Measurements from ENCODE around the gene RAD23B.
"Not testable (repeated sequence)": the region's sequence is repeated elsewhere in the genome, so short reads cannot be mapped to it uniquely, and the experiment has no call there.

RAD23B gene

DNA sequence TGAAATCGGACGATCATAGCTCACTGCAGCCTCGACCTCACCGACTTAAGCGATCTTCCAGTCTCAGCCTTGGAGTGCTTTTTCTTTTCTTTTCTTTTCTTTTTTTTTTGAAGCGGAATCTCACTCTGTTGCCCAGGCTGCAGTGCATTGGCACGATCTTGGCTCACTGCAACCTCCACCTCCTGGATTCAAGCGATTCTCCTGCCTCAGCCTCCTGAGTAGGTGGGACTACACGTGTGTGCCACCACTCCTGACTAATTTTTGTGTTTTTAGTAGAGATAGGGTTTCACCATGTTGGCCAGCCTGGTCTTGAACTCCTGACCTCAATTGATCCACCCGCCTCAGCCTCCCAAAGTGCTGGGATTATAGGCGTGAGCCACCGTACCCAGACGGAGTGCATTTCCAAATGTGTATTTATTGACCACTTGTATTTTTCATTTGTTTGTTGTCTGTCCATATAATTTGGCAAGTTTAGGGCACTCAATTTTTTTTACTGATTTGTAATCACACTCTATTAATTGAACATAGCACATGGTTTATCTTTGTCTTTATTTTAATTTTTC, 23.2 kb upstream of the RAD23B start:
- not testable (repeated sequence) for H3K4me1 Mint-ChIP-seq, H3K4me3 Mint-ChIP-seq, H3K27me3 Mint-ChIP-seq, H3K27ac Mint-ChIP-seq, H3K9me3 Mint-ChIP-seq, H3K36me3 Mint-ChIP-seq

DNA sequence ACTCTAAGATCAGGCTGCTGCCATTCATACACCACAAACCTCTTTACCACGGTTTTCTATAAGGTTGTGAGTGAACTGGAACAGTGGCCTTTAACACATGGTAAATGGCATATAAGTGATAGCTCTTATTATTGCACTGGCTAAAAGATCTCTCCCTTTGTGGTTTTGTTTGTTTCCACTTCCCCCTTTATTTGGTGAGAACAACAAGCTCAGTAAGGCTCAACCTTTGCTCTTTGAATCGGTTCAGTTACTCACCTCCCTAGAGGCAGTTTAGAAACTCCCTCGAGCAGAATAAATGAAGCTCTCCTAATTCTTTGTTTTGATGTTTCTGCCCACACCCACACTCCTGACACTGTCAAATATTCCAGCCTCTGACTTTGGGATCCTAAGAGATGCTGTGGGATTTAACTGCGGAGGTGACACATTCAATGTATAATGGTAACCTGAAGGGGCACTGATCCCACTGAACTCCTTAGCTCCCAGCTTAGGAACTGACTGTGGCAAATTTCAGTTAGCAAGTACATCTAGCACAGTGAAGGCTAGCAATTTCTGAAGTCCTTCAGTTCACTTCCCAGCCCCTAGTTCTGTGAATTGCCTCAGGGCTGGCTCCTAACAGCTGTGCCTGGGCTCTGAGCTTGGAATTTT, 22.5 kb upstream of the RAD23B start:
- no peaks in the 10 kb centered on the region for H3K4me1 Mint-ChIP-seq
- no peaks in the 10 kb centered on the region for H3K36me3 Mint-ChIP-seq
- H3K9me3 Mint-ChIP-seq: peaks cover 7% of the 10 kb centered on the region
- H3K4me3 Mint-ChIP-seq: no peak overlapping the region
- H3K27me3 Mint-ChIP-seq: no peaks in the 10 kb centered on the region
- no peak overlapping the region for H3K27ac Mint-ChIP-seq

DNA sequence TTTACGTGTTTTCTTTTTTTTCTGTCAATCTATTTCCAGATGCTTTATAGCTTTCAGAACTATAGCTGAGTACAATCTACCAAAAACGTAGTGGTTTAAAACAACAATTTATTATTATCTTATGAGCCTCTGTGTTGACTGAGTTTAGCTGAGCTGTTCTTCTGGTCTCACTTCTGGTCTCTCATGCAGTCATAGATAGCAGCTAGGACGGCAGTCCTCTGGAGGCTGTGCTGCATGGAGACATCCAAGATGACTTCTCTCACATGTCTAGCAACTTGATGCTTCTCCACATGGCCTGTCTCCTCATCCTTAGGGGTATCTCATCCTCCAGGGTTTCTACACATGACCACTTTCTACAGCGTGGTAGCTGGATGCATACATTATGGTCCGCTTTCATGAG, 22.0 kb upstream of the RAD23B start:
- Mint-ChIP-seq H3K36me3 (no peaks in the 10 kb centered on the region), H3K4me1 (no peaks in the 10 kb centered on the region), H3K27ac (no peak overlapping the region), H3K9me3 (peaks cover 7% of the 10 kb centered on the region), H3K27me3 (no peaks in the 10 kb centered on the region), H3K4me3 (no peak overlapping the region)

DNA sequence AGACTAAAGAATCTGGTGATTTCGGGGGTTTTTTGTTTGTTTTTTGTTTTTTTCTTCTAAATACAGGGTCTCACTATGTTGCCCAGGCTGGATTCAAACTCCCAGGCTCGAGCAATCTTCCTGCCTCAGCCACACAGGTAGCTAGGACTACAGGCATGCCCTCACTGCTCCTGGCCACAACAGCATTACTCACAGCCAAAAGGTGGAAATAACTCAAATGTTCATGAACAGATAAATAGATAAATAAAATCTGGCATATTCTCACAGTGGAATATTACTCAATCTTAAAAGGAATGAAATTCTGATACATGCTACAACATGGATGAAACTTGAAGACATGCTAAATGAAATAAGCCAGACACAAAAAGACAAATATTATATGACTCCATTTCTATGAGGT, 19.8 kb upstream of the RAD23B start:
- no peaks in the 10 kb centered on the region for H3K36me3 Mint-ChIP-seq
- no peak overlapping the region for H3K4me3 Mint-ChIP-seq
- peaks cover 7% of the 10 kb centered on the region for H3K9me3 Mint-ChIP-seq
- no peaks in the 10 kb centered on the region for H3K4me1 Mint-ChIP-seq
- no peak overlapping the region for H3K27ac Mint-ChIP-seq
- H3K27me3 Mint-ChIP-seq: peaks cover 1% of the 10 kb centered on the region

DNA sequence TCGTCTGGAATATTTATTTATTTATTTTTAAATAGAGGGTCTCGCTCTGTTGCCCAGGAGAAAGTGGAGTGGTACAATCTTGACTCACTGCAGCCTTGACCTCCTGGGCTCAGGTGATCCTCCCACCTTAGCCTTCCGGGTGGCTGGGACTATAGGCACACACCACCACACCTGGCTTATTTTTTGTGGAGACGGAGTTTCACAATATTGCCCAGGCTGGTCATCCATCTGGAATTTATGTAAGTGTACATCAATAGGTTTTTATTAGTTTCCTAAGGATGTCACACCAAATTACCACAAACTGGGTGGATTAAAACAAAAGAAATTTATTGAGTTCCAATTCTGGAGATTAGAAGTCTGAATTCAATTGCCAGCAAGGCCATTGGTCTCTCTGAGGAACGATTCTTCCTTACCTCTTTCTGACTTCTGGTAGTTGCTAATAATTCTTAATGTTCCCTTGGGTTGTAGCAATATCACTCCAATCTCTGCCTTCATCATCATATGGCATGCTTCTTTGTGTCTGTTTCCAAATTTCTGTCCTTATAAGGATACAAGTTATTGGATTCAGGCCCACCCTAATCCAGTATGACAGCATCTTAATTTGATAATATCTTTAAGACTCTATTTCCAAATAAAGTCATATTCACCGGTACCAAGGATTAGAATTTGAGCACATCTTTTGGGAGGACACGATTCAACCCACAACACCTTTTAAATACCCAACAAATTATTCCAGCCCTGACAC, 16.3 kb upstream of the RAD23B start:
- Mint-ChIP-seq H3K9me3 (peaks cover 7% of the 10 kb centered on the region), H3K27ac (no peak overlapping the region), H3K4me3 (no peak overlapping the region), H3K4me1 (no peaks in the 10 kb centered on the region), H3K36me3 (no peaks in the 10 kb centered on the region), H3K27me3 (peaks cover 1% of the 10 kb centered on the region)

DNA sequence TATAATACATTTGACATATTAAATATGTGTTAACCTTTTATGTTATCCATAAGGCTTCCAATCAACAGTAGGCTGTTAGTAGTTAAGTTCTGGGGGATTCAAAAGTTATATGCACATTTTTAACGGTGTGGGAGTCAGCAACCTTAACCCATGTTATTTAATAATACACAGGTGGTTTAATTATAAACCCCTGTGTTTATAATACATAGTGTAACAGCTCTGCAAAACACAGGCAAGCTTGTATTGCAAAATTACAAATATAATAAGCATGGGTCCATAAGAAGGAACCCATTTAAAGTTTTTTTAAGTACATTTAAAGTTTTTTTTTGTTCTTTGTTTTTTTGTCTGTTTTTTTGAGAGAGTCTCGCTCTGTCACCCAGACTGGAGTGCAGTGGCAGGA, 14.5 kb upstream of the RAD23B start:
- Mint-ChIP-seq H3K27ac (no peak overlapping the region), H3K9me3 (peaks cover 7% of the 10 kb centered on the region), H3K36me3 (no peaks in the 10 kb centered on the region), H3K27me3 (peaks cover 1% of the 10 kb centered on the region), H3K4me3 (no peak overlapping the region), H3K4me1 (no peaks in the 10 kb centered on the region)

DNA sequence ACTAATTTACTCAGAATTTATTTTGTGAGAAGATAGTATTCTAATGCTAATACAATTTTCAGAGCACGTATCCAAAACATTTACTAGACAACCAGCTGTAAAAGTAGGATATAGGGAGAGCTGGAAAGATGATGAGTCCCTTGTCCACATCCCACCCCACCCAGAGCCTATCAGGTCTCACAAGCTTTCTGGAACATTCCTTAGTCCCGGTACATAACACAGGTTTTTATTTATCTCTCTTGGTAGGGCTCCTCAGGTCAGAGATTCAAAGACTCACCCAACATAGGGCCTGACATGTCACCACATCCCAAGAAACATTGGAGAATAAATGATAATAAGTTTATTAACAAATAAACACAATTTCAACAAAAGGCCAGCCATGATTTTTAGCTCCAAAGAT, 13.8 kb upstream of the RAD23B start:
- Mint-ChIP-seq H3K27me3 (peaks cover 1% of the 10 kb centered on the region), H3K4me1 (no peaks in the 10 kb centered on the region), H3K9me3 (peaks cover 7% of the 10 kb centered on the region), H3K4me3 (no peak overlapping the region), H3K36me3 (no peaks in the 10 kb centered on the region), H3K27ac (no peak overlapping the region)

DNA sequence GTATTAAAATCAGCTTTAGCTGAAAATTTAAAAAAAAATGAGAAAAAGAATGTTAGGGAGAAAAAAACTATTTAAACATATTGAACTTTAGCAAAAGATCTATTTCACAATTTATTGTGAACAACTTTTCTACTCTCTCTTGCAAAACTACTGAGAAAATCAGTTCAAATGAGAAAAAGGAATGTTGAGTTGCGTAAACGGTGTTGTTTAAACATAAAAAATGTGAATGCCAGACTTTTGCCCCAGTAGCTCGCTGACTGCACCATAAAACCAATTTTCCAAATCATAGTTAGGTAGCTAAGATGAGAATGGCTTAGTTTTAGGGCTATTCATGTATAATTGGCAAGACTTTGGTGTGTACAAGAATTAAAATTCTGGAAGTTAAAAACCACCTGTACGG, 13.4 kb upstream of the RAD23B start:
- H3K27ac Mint-ChIP-seq: no peak overlapping the region
- no peak overlapping the region for H3K4me3 Mint-ChIP-seq
- peaks cover 7% of the 10 kb centered on the region for H3K9me3 Mint-ChIP-seq
- H3K4me1 Mint-ChIP-seq: no peaks in the 10 kb centered on the region
- H3K36me3 Mint-ChIP-seq: no peaks in the 10 kb centered on the region
- H3K27me3 Mint-ChIP-seq: peaks cover 1% of the 10 kb centered on the region

DNA sequence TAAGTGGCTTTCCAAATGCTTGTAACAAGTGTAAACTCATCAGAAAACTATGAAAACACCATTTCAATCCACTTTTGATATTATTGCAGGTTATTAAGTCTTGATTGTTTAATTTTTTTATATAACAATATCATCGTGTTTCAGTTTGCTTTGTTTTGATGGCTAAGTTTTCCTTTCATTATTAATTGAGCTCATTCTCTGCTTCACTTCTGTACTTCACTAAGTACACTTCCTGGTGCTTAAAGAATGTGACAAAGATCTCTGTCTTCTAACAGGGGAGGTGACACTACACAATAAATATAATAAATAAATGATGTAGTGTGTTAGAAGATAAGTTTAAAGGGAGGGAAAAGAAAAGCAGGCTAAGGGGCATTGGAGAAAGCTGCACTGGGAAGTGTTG, 13.0 kb upstream of the RAD23B start:
- Mint-ChIP-seq H3K27me3 (peaks cover 3% of the 10 kb centered on the region), H3K4me1 (no peaks in the 10 kb centered on the region), H3K9me3 (peaks cover 4% of the 10 kb centered on the region), H3K27ac (no peak overlapping the region), H3K4me3 (no peak overlapping the region), H3K36me3 (no peaks in the 10 kb centered on the region)

DNA sequence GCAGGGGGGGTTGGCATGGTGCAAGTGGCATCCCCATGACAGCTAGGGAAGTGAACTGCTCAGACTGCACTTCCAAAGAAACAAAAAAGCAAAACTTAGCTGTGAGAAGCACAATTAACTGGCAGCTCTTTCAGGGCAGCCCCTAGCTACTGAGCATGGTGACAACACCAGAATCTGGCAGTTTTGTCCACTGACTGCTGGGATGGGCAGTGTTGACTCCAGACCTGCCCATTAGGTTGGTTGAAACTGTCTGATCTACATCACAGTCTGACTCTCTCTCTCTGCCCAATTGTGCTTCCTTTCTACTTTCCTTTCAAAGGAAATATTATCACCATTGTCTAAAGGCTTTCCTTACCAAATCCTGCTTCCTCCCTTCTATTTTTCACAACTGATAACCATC, 12.5 kb upstream of the RAD23B start:
- Mint-ChIP-seq H3K27me3 (peaks cover 6% of the 10 kb centered on the region), H3K4me1 (no peaks in the 10 kb centered on the region), H3K27ac (no peak overlapping the region), H3K4me3 (no peak overlapping the region), H3K36me3 (no peaks in the 10 kb centered on the region), H3K9me3 (no peaks in the 10 kb centered on the region)

DNA sequence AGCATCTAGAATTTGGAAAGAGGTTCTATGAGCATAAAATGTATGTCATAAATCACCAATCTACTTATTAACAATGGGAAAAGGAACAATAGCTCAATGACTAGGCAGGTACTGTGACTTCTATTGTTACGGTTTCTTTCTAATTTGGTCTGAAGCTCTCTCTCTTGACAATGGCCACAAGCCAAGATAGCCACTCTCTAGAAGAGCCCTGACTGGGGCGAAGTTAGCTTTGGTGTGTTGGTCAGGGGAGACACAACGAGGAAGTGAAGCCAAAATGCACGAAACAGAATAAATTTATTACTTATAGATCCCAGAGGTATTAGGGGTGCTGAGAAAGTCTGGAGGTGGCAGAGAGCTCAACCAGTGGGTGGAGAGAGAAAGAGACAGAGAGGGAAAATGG, 9.4 kb upstream of the RAD23B start:
- peaks cover 6% of the 10 kb centered on the region for H3K27me3 Mint-ChIP-seq
- no peak overlapping the region for H3K27ac Mint-ChIP-seq
- no peaks in the 10 kb centered on the region for H3K4me1 Mint-ChIP-seq
- H3K9me3 Mint-ChIP-seq: no peaks in the 10 kb centered on the region
- H3K4me3 Mint-ChIP-seq: no peak overlapping the region
- no peaks in the 10 kb centered on the region for H3K36me3 Mint-ChIP-seq

DNA sequence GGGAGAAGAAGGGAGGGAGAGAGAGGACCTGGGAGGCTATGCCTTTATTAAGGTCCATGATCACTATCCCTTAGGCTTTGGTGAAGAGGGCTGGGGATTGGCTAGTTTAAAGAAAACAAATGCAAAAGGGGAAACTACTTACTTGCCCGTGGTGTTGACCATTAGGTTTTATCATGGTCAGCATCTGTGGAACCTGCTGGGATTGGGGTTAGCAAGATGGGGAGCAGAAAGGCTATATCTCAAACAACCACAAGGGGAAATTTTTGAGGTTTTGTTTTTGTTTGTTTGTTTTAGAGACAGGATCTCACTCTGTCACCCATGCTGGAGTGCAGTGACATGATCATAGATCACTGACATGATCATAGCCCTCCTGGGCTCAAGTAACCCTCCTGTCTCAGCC, 9.0 kb upstream of the RAD23B start:
- Mint-ChIP-seq H3K27ac (no peak overlapping the region), H3K4me3 (no peak overlapping the region), H3K36me3 (no peaks in the 10 kb centered on the region), H3K4me1 (no peaks in the 10 kb centered on the region), H3K9me3 (no peaks in the 10 kb centered on the region), H3K27me3 (peaks cover 6% of the 10 kb centered on the region)

DNA sequence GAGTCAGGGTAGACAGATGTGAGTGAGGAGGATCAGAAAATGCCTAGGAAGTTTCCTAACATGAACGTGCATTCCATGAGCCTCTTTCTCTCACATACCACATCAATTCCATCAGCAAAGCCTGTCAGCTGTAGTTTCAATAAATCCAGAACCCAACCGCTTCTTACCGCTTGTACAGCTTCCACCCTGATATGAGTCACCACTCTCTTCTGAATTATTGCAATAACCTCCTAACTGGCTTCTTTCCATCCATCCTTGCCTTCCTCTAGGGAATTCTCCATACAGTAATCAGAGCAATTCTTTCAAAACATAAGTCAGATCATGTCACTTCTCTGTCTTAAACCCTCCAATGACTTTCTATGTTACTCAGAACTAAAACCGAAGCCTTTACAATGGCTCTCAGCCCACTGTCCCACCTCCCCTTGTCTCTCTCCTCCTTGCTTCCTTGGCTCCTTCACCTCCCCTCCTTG, 8.1 kb upstream of the RAD23B start:
- Mint-ChIP-seq H3K36me3 (no peaks in the 10 kb centered on the region), H3K9me3 (no peaks in the 10 kb centered on the region), H3K4me1 (no peaks in the 10 kb centered on the region), H3K4me3 (no peak overlapping the region), H3K27ac (no peak overlapping the region), H3K27me3 (peaks cover 6% of the 10 kb centered on the region)

DNA sequence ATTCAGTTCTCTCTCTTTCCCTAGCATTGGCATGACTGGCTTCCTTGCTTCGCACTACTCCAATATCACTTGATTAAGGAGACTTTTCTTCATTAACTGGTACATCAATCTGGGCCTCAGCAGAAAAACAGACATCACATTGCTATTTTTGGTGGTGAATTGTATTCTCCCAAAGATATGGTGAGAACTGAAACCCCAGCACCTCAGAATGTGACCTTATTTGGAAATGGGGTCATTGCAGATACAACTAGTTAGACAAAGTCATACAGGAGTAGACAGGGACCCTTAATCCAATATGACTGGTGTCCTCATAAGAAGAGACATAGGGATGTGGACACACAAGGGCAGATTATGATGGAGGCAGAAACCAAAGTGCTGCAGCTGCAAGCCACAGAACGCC, 7.5 kb upstream of the RAD23B start:
- H3K4me1 Mint-ChIP-seq: peaks cover 3% of the 10 kb centered on the region
- no peak overlapping the region for H3K27ac Mint-ChIP-seq
- peaks cover 6% of the 10 kb centered on the region for H3K27me3 Mint-ChIP-seq
- H3K36me3 Mint-ChIP-seq: no peaks in the 10 kb centered on the region
- no peaks in the 10 kb centered on the region for H3K9me3 Mint-ChIP-seq
- no peak overlapping the region for H3K4me3 Mint-ChIP-seq

DNA sequence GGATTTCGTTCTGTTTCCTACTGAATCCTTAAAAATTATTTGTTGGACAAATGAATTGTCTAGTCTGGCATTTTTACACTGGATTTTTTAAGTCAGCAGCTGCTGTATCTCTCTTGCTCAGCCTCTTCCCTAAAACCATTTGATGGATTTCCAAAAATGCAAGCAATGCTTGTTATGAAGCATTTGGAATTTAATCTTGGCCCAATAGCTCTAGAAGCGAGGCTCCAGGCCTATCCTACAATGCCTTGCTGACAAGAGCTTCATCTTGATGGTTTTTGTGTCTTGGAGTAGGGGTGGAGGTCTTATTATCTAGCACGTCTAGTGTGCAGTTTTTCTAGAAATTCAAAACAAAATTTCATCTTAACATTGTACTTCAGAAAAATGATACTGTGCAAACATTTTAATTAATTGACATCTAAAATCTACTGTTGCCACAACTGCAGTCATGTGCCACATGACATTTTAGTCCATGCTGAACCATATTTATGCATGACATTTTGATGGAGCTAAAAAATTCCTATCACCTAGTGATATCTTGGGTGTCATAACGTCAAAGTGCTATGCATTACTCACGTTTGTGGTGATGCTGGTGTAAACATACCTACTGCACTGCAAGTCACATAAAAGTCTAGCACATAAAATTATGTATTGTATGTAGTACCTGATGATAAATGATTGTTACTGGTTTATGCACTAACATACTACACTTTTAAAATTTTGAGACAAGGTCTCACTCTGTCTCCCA, 5.9 kb upstream of the RAD23B start:
- no peak overlapping the region for H3K4me3 Mint-ChIP-seq
- H3K27ac Mint-ChIP-seq: no peak overlapping the region
- H3K4me1 Mint-ChIP-seq: peaks cover 16% of the 10 kb centered on the region
- H3K36me3 Mint-ChIP-seq: no peaks in the 10 kb centered on the region
- peaks cover 6% of the 10 kb centered on the region for H3K27me3 Mint-ChIP-seq
- no peaks in the 10 kb centered on the region for H3K9me3 Mint-ChIP-seq

DNA sequence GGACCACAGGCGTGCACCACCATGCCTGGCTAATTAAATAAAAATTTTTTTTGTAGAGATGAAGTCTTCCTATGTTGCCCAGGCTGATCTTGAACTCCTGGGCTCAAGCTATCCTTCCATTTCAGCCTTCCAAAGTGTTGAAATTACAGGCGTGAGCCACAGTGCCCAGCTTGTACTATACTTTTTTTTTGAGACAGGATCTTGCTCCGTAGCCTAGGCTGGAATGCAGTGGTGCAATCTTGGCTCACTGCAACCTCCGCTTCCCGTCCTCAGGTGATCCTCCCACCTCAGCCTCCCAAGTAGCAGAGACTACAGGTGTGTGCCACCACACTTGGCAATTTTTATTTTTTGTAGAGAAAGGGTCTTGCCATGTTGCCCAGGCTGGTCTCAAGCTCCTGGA, 5.3 kb upstream of the RAD23B start:
- H3K27ac Mint-ChIP-seq: no peak overlapping the region
- no peaks in the 10 kb centered on the region for H3K9me3 Mint-ChIP-seq
- no peaks in the 10 kb centered on the region for H3K36me3 Mint-ChIP-seq
- peaks cover 19% of the 10 kb centered on the region for H3K4me1 Mint-ChIP-seq
- peaks cover 6% of the 10 kb centered on the region for H3K27me3 Mint-ChIP-seq
- no peak overlapping the region for H3K4me3 Mint-ChIP-seq
